Tibial artery (tissue), 4 donors: ENCODE data around the gene TLE4.
A peak's percentile ranks its signal among the peaks of the same experiment; 100 is the strongest.
"Not testable (repeated sequence)": the region's sequence is repeated elsewhere in the genome, so short reads cannot be mapped to it uniquely, and the experiment has no call there.

Source experiments
- DNase-seq, 2 donors: peaks; one replicate each; pipeline ENCODE4 v3.0.0-alpha.2; 2019
- H3K27ac ChIP-seq, 2 donors: fragments of 200-600 bp; sonication (generic) in 1 of 2; 1 replicate in 1 of 2; 2 replicates in 1 of 2; pipeline ENCODE4 v1.5.1; 2018 to 2019; ENCODE audit warnings: mild to moderate bottlenecking in 1 of 2
- H3K27me3 ChIP-seq, 2 donors: fragments of 200-600 bp; sonication (generic) in 1 of 2; one replicate each; pipeline versions ENCODE4 v1.5.1 to v1.6.0; 2016 to 2019
- H3K36me3 ChIP-seq, 3 donors: fragments of 200-600 bp; sonication (generic) in 2 of 3; one replicate each; pipeline ENCODE4 v1.5.1; 2016 to 2019; ENCODE audit warnings: mild to moderate bottlenecking in 2 of 3
- H3K4me1 ChIP-seq, 4 donors: fragments of 200-600 bp; sonication (generic) in 2 of 4; 1 replicate in 3 of 4; 2 replicates in 1 of 4; pipeline ENCODE4 v1.5.1; 2016 to 2019
- H3K4me3 ChIP-seq, 2 donors: fragments of 200-600 bp; sonication (generic) in 1 of 2; 1 replicate in 1 of 2; 2 replicates in 1 of 2; pipeline ENCODE4 v1.5.1; 2018 to 2019; ENCODE audit warnings: mild to moderate bottlenecking in 2 of 2
- H3K9me3 ChIP-seq, 3 donors: fragments of 200-600 bp; sonication (generic) in 1 of 3; one replicate each; pipeline ENCODE4 v1.5.1; 2016 to 2019
- intact Hi-C: fragments of 100-400 bp; cut with DNase I; formaldehyde crosslinking; loops from one replicate; pipeline ENCODE4 v1.15.0; 2023; ENCODE audit warnings: low total_unique reads
- TF ChIP-seq, protein P1 (sequence below), 2 experiments: fragments of 200-600 bp in 1 of 2; fragments of 450-650 bp in 1 of 2; IDR thresholded peaks; one replicate each; pipeline ENCODE4 v1.5.1; 2017 to 2019; ENCODE audit warnings: antibody characterized with exemption in 2 of 2, mild to moderate bottlenecking in 1 of 2, moderate library complexity in 1 of 2

The TLE4 gene

GRCh38 chr9:79744521-79744920, 172.8 kb downstream of the TLE4 start:
- Histone ChIP-seq H3K36me3 (no peaks in the 10 kb centered on the region), H3K9me3 (no peaks in the 10 kb centered on the region), H3K27me3 (no peaks in the 10 kb centered on the region), H3K4me1 (peaks cover 0 to 16% (median 9%) of the 10 kb centered on the region in 4 donors), H3K4me3 (no peak overlapping the region), H3K27ac (no peak overlapping the region)
- DNase-seq = no peak
- TF ChIP-seq, protein P1, sequence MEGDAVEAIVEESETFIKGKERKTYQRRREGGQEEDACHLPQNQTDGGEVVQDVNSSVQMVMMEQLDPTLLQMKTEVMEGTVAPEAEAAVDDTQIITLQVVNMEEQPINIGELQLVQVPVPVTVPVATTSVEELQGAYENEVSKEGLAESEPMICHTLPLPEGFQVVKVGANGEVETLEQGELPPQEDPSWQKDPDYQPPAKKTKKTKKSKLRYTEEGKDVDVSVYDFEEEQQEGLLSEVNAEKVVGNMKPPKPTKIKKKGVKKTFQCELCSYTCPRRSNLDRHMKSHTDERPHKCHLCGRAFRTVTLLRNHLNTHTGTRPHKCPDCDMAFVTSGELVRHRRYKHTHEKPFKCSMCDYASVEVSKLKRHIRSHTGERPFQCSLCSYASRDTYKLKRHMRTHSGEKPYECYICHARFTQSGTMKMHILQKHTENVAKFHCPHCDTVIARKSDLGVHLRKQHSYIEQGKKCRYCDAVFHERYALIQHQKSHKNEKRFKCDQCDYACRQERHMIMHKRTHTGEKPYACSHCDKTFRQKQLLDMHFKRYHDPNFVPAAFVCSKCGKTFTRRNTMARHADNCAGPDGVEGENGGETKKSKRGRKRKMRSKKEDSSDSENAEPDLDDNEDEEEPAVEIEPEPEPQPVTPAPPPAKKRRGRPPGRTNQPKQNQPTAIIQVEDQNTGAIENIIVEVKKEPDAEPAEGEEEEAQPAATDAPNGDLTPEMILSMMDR (IDR thresholded peaks at IDR 0.05) = no peak
- intact Hi-C loops = no loop called here

DNA sequence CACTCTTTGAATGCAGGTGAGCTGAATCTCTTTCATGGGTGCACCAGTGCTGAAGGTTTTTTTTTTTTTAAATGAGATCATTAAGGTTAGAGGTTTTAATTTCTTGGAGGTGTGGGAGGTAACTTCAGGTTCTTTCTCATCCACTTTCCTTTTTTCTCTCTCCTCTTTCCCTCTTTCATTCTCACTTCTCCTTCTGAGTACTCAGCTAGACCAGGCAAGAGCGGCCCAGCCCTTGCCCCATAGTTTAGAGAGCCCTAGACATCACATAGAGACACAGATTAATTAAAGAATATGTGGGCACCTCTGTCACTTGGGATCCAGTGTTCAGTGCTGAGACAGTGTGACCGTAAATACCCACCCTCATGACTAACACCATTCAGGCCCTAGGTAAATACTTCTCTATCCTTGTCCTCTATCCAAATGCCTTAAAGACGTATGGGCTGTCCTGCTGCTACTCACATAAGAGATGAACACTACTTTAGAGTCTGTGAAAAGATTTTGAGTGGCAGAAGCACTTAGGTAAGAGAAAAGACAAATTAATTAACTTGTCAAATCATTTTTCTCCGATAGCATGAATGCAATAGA, 174.1 kb downstream of the TLE4 start:
- TF ChIP-seq, protein P1 (IDR thresholded peaks at IDR 0.05) = no peak
- H3K4me1 ChIP-seq = peaks cover 0 to 16% (median 9%) of the 10 kb centered on the region in 4 donors
- DNase-seq = no peak
- intact Hi-C loops = no loop called here
- no peak overlapping the region for H3K4me3 ChIP-seq
- H3K36me3 ChIP-seq = no peaks in the 10 kb centered on the region
- H3K27me3 ChIP-seq = no peaks in the 10 kb centered on the region
- H3K9me3 ChIP-seq = no peaks in the 10 kb centered on the region
- H3K27ac ChIP-seq = no peak overlapping the region

DNA sequence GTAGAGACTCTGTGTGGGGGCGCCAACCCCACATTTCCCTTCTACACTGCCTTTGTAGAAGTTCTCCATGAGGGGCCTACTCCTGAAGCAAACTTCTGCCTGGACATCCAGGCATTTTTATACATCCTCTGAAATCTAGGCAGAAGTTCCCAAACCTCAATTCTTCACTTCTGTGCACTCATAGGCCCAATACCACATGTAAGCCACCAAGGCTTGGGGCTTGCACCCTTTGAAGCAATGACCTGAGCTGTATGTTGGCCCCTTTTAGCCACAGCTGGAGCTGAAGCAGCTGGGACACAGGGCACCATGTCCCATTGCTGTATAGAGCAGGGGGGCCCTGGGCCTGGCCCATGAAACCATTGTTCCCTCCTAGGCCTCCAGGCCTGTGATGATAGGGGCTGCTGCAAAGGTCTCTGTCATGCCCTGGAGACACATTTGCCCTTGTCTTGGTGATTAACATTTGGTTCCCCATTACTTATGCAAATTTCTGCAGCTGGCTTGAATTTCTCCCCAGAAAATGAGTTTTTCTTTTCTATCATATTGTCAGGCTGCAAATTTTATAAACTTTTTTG, 180.2 kb downstream of the TLE4 start:
- H3K4me1 ChIP-seq, intact Hi-C loops, H3K36me3 ChIP-seq, DNase-seq, H3K27me3 ChIP-seq, H3K27ac ChIP-seq, H3K4me3 ChIP-seq, H3K9me3 ChIP-seq: not testable (repeated sequence)

GRCh38 chr9:79756414-79756813, 184.6 kb downstream of the TLE4 start:
- Histone ChIP-seq H3K4me3 (no peak overlapping the region), H3K36me3 (no peaks in the 10 kb centered on the region), H3K27me3 (no peaks in the 10 kb centered on the region), H3K4me1 (no peaks in the 10 kb centered on the region), H3K27ac (no peak overlapping the region), H3K9me3 (no peaks in the 10 kb centered on the region)
- no peak for DNase-seq
- intact Hi-C loops = no loop called here
- TF ChIP-seq, protein P1 (IDR thresholded peaks at IDR 0.05) = no peak

GRCh38 chr9:79757074-79757473, 185.3 kb downstream of the TLE4 start:
- TF ChIP-seq, protein P1 (IDR thresholded peaks at IDR 0.05) = no peak
- Histone ChIP-seq H3K9me3 (no peaks in the 10 kb centered on the region), H3K4me1 (no peaks in the 10 kb centered on the region), H3K27me3 (no peaks in the 10 kb centered on the region), H3K27ac (no peak overlapping the region), H3K4me3 (no peak overlapping the region), H3K36me3 (no peaks in the 10 kb centered on the region)
- intact Hi-C loops = no loop called here
- DNase-seq = no peak

- TF ChIP-seq, protein P1 (IDR thresholded peaks at IDR 0.05) = peak in 1 of 2 experiments; percentile 20
- no peaks in the 10 kb centered on the region for H3K9me3 ChIP-seq
- H3K36me3 ChIP-seq = no peaks in the 10 kb centered on the region
- intact Hi-C loops = no loop called here
- H3K4me1 ChIP-seq = no peaks in the 10 kb centered on the region
- no peak overlapping the region for H3K4me3 ChIP-seq
- H3K27me3 ChIP-seq = no peaks in the 10 kb centered on the region
- no peak for DNase-seq
- H3K27ac ChIP-seq = no peak overlapping the region
Observed at GRCh38 chr9:79757881-79758669, 186.3 kb downstream of the TLE4 start.
